Activated CD4-positive, alpha-beta memory T cell treated with anti-CD3 and anti-CD28 coated beads for 36 hours (primary cell): ENCODE data around the gene CRB2. TPM values are rescaled to one million over a fixed set of nuclear protein-coding genes. Genes with fewer than 3 reads are reported as not detected.

ENCODE experiments used
- CTCF ChIA-PET: fragments of 350-600 bp; sonication (Branson Sonifier 250); formaldehyde crosslinking; loops from one replicate; lab custom pipeline; 2021; ENCODE audit warnings: antibody characterized with exemption, inconsistent platforms; lab: Charles Lee
- POLR2A ChIA-PET: fragments of 350-600 bp; sonication (Branson Sonifier 250); formaldehyde crosslinking; loops from one replicate; lab custom pipeline; 2021; ENCODE audit warnings: antibody characterized with exemption; lab: Charles Lee
- DNase-seq: peaks from one replicate; pipeline ENCODE4 v3.0.0-alpha.2; 2020
- H3K27ac Mint-ChIP-seq: one replicate; pipeline ENCODE4 v1.8.0; 2021; ENCODE audit warnings: mixed read lengths
- H3K27me3 Mint-ChIP-seq: one replicate; pipeline ENCODE4 v1.8.0; 2021; ENCODE audit warnings: mixed read lengths
- H3K36me3 Mint-ChIP-seq: one replicate; pipeline ENCODE4 v1.8.0; 2021; ENCODE audit warnings: mixed read lengths
- H3K4me1 Mint-ChIP-seq: one replicate; pipeline ENCODE4 v1.8.0; 2021; ENCODE audit warnings: low read depth, mixed read lengths
- H3K4me3 Mint-ChIP-seq: one replicate; pipeline ENCODE4 v1.8.0; 2021; ENCODE audit warnings: mild to moderate bottlenecking, mixed read lengths
- H3K9me3 Mint-ChIP-seq: one replicate; pipeline ENCODE4 v1.8.0; 2021; ENCODE audit warnings: mixed read lengths
- intact Hi-C: fragments of 100-400 bp; cut with micrococcal nuclease; formaldehyde crosslinking; loops from one replicate; pipeline ENCODE4 v1.15.1; 2023
- total RNA-seq, 2 experiments: library from RNA; stranded (reverse); gene quantifications; one replicate each; pipeline ENCODE4 v1.2.3, GENCODE V29; 2021

Gene CRB2
- total RNA-seq, 2 experiments from 2014 or later = not detected

GRCh38 chr9:123361086-123361730 lies 5.2 kb downstream of the CRB2 start:
- intact Hi-C loops = no loop called here
- no peaks in the 10 kb centered on the region for H3K36me3 Mint-ChIP-seq
- peaks cover 5% of the 10 kb centered on the region for H3K4me1 Mint-ChIP-seq
- peaks cover 4% of the 10 kb centered on the region for H3K27me3 Mint-ChIP-seq
- H3K9me3 Mint-ChIP-seq = no peaks in the 10 kb centered on the region
- no peak overlapping the region for H3K27ac Mint-ChIP-seq
- CTCF ChIA-PET = interaction anchor here (1.0 to 1.2 kb wide), 3 partner anchors 9 to 136 kb away, joined by 3 to 4 read pairs (median 3); no protein-coding TSS in a partner anchor
- POLR2A ChIA-PET = no interaction called here
- no peak overlapping the region for H3K4me3 Mint-ChIP-seq
- no peak for DNase-seq

GRCh38 chr9:123361731-123362510 lies 5.9 kb downstream of the CRB2 start:
- Mint-ChIP-seq H3K27me3 (peaks cover 4% of the 10 kb centered on the region), H3K36me3 (no peaks in the 10 kb centered on the region), H3K9me3 (no peaks in the 10 kb centered on the region), H3K4me1 (peaks cover 5% of the 10 kb centered on the region), H3K27ac (no peak overlapping the region), H3K4me3 (no peak overlapping the region)
- CTCF ChIA-PET = interaction anchor here (1.1 kb wide), 1 partner anchor 10 kb away, joined by 3 read pairs; no protein-coding TSS in a partner anchor
- no peak for DNase-seq
- intact Hi-C loops = no loop called here
- POLR2A ChIA-PET = no interaction called here

- ChIA-PET CTCF (interaction anchor here (1.1 kb wide), 1 partner anchor 8 kb away, joined by 4 read pairs; no protein-coding TSS in a partner anchor), POLR2A (no interaction called here)
- H3K4me1 Mint-ChIP-seq = peaks cover 5% of the 10 kb centered on the region
- H3K9me3 Mint-ChIP-seq = no peaks in the 10 kb centered on the region
- no peak for DNase-seq
- peaks cover 8% of the 10 kb centered on the region for H3K27me3 Mint-ChIP-seq
- intact Hi-C loops = no loop called here
- no peak overlapping the region for H3K4me3 Mint-ChIP-seq
- H3K36me3 Mint-ChIP-seq = no peaks in the 10 kb centered on the region
- H3K27ac Mint-ChIP-seq = no peak overlapping the region
Measured at GRCh38 chr9:123362856-123363255, 6.9 kb downstream of the CRB2 start.

GRCh38 chr9:123364241-123364824 lies 8.3 kb downstream of the CRB2 start:
- ChIA-PET CTCF (no interaction called here), POLR2A (interaction anchor here (0.6 kb wide), 1 partner anchor 463 kb away, joined by 4 read pairs; no protein-coding TSS in a partner anchor)
- Mint-ChIP-seq H3K36me3 (no peaks in the 10 kb centered on the region), H3K27ac (no peak overlapping the region), H3K9me3 (no peaks in the 10 kb centered on the region), H3K4me1 (peaks cover 5% of the 10 kb centered on the region), H3K4me3 (no peak overlapping the region), H3K27me3 (peaks cover 9% of the 10 kb centered on the region)
- intact Hi-C loops = no loop called here
- no peak for DNase-seq

- Mint-ChIP-seq H3K4me3 (no peak overlapping the region), H3K27me3 (peaks cover 13% of the 10 kb centered on the region), H3K36me3 (no peaks in the 10 kb centered on the region), H3K9me3 (no peaks in the 10 kb centered on the region), H3K4me1 (peaks cover 3% of the 10 kb centered on the region), H3K27ac (no peak overlapping the region)
- CTCF ChIA-PET = no interaction called here
- no peak for DNase-seq
- POLR2A ChIA-PET = no interaction called here
- intact Hi-C loops = no loop called here
Measured at GRCh38 chr9:123365287-123365880, 9.4 kb downstream of the CRB2 start.

- peaks cover 13% of the 10 kb centered on the region for H3K27me3 Mint-ChIP-seq
- H3K36me3 Mint-ChIP-seq = no peaks in the 10 kb centered on the region
- intact Hi-C loops = no loop called here
- H3K9me3 Mint-ChIP-seq = no peaks in the 10 kb centered on the region
- no peak for DNase-seq
- CTCF ChIA-PET = no interaction called here
- H3K27ac Mint-ChIP-seq = no peak overlapping the region
- peaks cover 3% of the 10 kb centered on the region for H3K4me1 Mint-ChIP-seq
- POLR2A ChIA-PET = no interaction called here
- no peak overlapping the region for H3K4me3 Mint-ChIP-seq
Measured at GRCh38 chr9:123365881-123366528, 10.0 kb downstream of the CRB2 start.

- CTCF ChIA-PET = interaction anchor here (1.9 kb wide), 1 partner anchor 17 kb away, joined by 7 read pairs; no protein-coding TSS in a partner anchor
- H3K4me1 Mint-ChIP-seq = peaks cover 5% of the 10 kb centered on the region
- intact Hi-C loops = no loop called here
- DNase-seq = no peak
- peaks cover 28% of the 10 kb centered on the region for H3K27me3 Mint-ChIP-seq
- no peak overlapping the region for H3K4me3 Mint-ChIP-seq
- no peaks in the 10 kb centered on the region for H3K36me3 Mint-ChIP-seq
- H3K27ac Mint-ChIP-seq = no peak overlapping the region
- H3K9me3 Mint-ChIP-seq = no peaks in the 10 kb centered on the region
- POLR2A ChIA-PET = no interaction called here
Measured at GRCh38 chr9:123368023-123368422, 12.0 kb downstream of the CRB2 start.

GRCh38 chr9:123368536-123369153 lies 12.6 kb downstream of the CRB2 start:
- no peak for DNase-seq
- intact Hi-C loops = no loop called here
- no peaks in the 10 kb centered on the region for H3K36me3 Mint-ChIP-seq
- no peaks in the 10 kb centered on the region for H3K9me3 Mint-ChIP-seq
- H3K4me3 Mint-ChIP-seq = no peak overlapping the region
- H3K27me3 Mint-ChIP-seq = peaks cover 28% of the 10 kb centered on the region
- POLR2A ChIA-PET = no interaction called here
- peaks cover 5% of the 10 kb centered on the region for H3K4me1 Mint-ChIP-seq
- CTCF ChIA-PET = interaction anchor here (0.6 to 1.9 kb wide), 3 partner anchors 17 to 153 kb away, joined by 3 to 7 read pairs (median 3); no protein-coding TSS in a partner anchor
- no peak overlapping the region for H3K27ac Mint-ChIP-seq

- intact Hi-C loops = no loop called here
- DNase-seq = no peak
- ChIA-PET POLR2A (no interaction called here), CTCF (interaction anchor here (1.3 to 1.9 kb wide), 2 partner anchors 16 to 29 kb away, joined by 3 to 7 read pairs; no protein-coding TSS in a partner anchor)
- Mint-ChIP-seq H3K9me3 (no peaks in the 10 kb centered on the region), H3K36me3 (no peaks in the 10 kb centered on the region), H3K27me3 (peaks cover 33% of the 10 kb centered on the region), H3K27ac (no peak overlapping the region), H3K4me1 (peaks cover 2% of the 10 kb centered on the region), H3K4me3 (no peak overlapping the region)
Measured at GRCh38 chr9:123369296-123369695, 13.3 kb downstream of the CRB2 start.

GRCh38 chr9:123370108-123370507 lies 14.1 kb downstream of the CRB2 start:
- Mint-ChIP-seq H3K4me3 (no peak overlapping the region), H3K27me3 (peaks cover 41% of the 10 kb centered on the region), H3K27ac (no peak overlapping the region), H3K36me3 (no peaks in the 10 kb centered on the region), H3K9me3 (no peaks in the 10 kb centered on the region), H3K4me1 (peaks cover 2% of the 10 kb centered on the region)
- CTCF ChIA-PET = interaction anchor here (1.3 kb wide), 1 partner anchor 30 kb away, joined by 3 read pairs; no protein-coding TSS in a partner anchor
- intact Hi-C loops = no loop called here
- POLR2A ChIA-PET = interaction anchor here (0.5 kb wide), 1 partner anchor 79 kb away, joined by 3 read pairs; no protein-coding TSS in a partner anchor
- no peak for DNase-seq

GRCh38 chr9:123370526-123371227 lies 14.7 kb downstream of the CRB2 start:
- Mint-ChIP-seq H3K9me3 (no peaks in the 10 kb centered on the region), H3K27ac (no peak overlapping the region), H3K27me3 (peaks cover 41% of the 10 kb centered on the region), H3K36me3 (no peaks in the 10 kb centered on the region), H3K4me1 (peaks cover 2% of the 10 kb centered on the region), H3K4me3 (no peak overlapping the region)
- POLR2A ChIA-PET = no interaction called here
- intact Hi-C loops = no loop called here
- CTCF ChIA-PET = no interaction called here
- no peak for DNase-seq
